K562 (cell line): ENCODE measurements around the gene ZBTB16. TPM values are rescaled to one million over a fixed set of nuclear protein-coding genes. Genes with fewer than 3 reads are reported as not detected.

ENCODE experiments used
- ATAC-seq: fragments of 200-7000 bp; cut with Tn5 transposase; 3 replicates; pipeline ENCODE4 v1.9.1; 2020; ENCODE audit warnings: moderate library complexity
- BruUV-seq: library from RNA; stranded (reverse); fragments of 400-500 nt; replicated peaks from 2 replicates; lab custom pipeline; 2021; lab: Mats Ljungman, UMichigan
- CTCF ChIA-PET: fragments of 300-600 bp; formaldehyde crosslinking; extraction: SDS; loops from one replicate; lab custom pipeline; 2021; ENCODE audit warnings: low intra/inter-chr PET ratio; lab: Yijun Ruan, JAX
- POLR2A ChIA-PET: fragments of 300-600, 350-650 bp; sonication (Branson Sonifier 250); formaldehyde crosslinking; extraction: SDS; loops from one replicate; lab custom pipeline; 2021; ENCODE audit warnings: antibody characterized with exemption, inconsistent platforms; lab: Yijun Ruan, JAX
- DNase-seq, 4 experiments: peaks; one replicate each; pipeline versions ENCODE4 v3.0.0 to v3.0.0-alpha.2; 2011 to 2018; ENCODE audit warnings: low spot score in 3 of 4, mixed read lengths in 3 of 4; ENCODE audit errors: extremely low read depth in 1 of 4
- FAIRE-seq: peaks from 2 replicates; lab custom pipeline; 2011; peaks lifted over from hg19 to GRCh38; lab: Jason Lieb, UNC
- H2AFZ ChIP-seq: 2 replicates; pipeline ENCODE4 v1.6.0; 2011; ENCODE audit warnings: low read depth, low read length, control low read depth, inconsistent platforms
- H3K27ac ChIP-seq: fragments of 200-600 bp; 3 replicates; pipeline ENCODE4 v1.8.0; 2011; ENCODE audit warnings: low read depth, mild to moderate bottlenecking, control low read depth, inconsistent platforms, low read length, moderate library complexity, mixed read lengths; ENCODE audit errors: extremely low read depth
- H3K27me3 ChIP-seq, 2 experiments: fragments of 300-600 bp in 1 of 2; 2 replicates in 1 of 2; 3 replicates in 1 of 2; pipeline versions ENCODE4 v1.6.0 to v1.8.0; 2011; ENCODE audit warnings: inconsistent platforms in 2 of 2, low read length in 2 of 2, mild to moderate bottlenecking in 1 of 2, mixed read lengths in 1 of 2, moderate library complexity in 1 of 2; ENCODE audit not compliant: control insufficient read depth in 2 of 2, insufficient read depth in 2 of 2
- H3K36me3 ChIP-seq: fragments of 300-600 bp; 3 replicates; pipeline ENCODE4 v1.8.0; 2011; ENCODE audit warnings: mild to moderate bottlenecking, low read length, inconsistent platforms; ENCODE audit not compliant: control insufficient read depth, insufficient read depth
- H3K4me1 ChIP-seq, 2 experiments: fragments of 200-600 bp in 1 of 2; replicated peaks in 1 of 2; 2 replicates in 1 of 2; 3 replicates in 1 of 2; pipeline versions ENCODE4 v1.5.1 to v1.8.0; 2011; ENCODE audit warnings: inconsistent platforms in 2 of 2, low read length in 2 of 2, mild to moderate bottlenecking in 1 of 2, mixed read lengths in 1 of 2, moderate library complexity in 1 of 2; ENCODE audit not compliant: control insufficient read depth in 2 of 2, insufficient read depth in 2 of 2
- H3K4me2 ChIP-seq: 2 replicates; pipeline ENCODE4 v1.6.1; 2011; ENCODE audit warnings: low read length, control low read depth, inconsistent platforms, mixed read lengths; ENCODE audit not compliant: insufficient read depth
- H3K4me3 ChIP-seq: fragments of 200-600 bp; sonication (generic), shearing (Covaris generic); 2 replicates; pipeline ENCODE4 v1.5.1; 2016; ENCODE audit warnings: control low read depth, inconsistent platforms
- H3K79me2 ChIP-seq: fragments of 200-600 bp; 3 replicates; pipeline ENCODE4 v1.8.0; 2011; ENCODE audit warnings: low read length, inconsistent platforms; ENCODE audit not compliant: control insufficient read depth, insufficient read depth
- H3K9ac ChIP-seq, 2 experiments: 2 replicates each; pipeline versions ENCODE4 v1.6.0 to v1.6.1; 2011; ENCODE audit warnings: low read depth in 2 of 2, low read length in 2 of 2, control low read depth in 1 of 2, inconsistent platforms in 1 of 2, mild to moderate bottlenecking in 1 of 2, mixed read lengths in 1 of 2; ENCODE audit not compliant: insufficient read depth in 1 of 2
- H3K9me1 ChIP-seq: one replicate; pipeline ENCODE4 v1.6.0; 2011; ENCODE audit warnings: inconsistent platforms, mild to moderate bottlenecking, low read length, moderate library complexity; ENCODE audit not compliant: control insufficient read depth, insufficient read depth
- H3K9me3 ChIP-seq: replicated peaks from 2 replicates; pipeline ENCODE4 v1.5.1; 2011; ENCODE audit warnings: low read depth, low read length, inconsistent platforms; ENCODE audit not compliant: control insufficient read depth, insufficient read depth
- H4K20me1 ChIP-seq: replicated peaks from 2 replicates; pipeline ENCODE4 v1.6.1; 2011; ENCODE audit warnings: low read length, inconsistent platforms, mixed read lengths; ENCODE audit not compliant: control insufficient read depth, insufficient read depth
- KLF10 ChIP-seq: fragments of 250-450 bp; sonication (Bioruptor Pico); IDR thresholded peaks from 2 replicates; pipeline ENCODE4 v1.6.1; 2021; ENCODE audit warnings: matching md5 sums
- MLLT1 ChIP-seq, 2 experiments: fragments of 450-650 bp; IDR thresholded peaks; 2 replicates each; pipeline ENCODE4 v1.6.1; 2016
- ZNF347 ChIP-seq: fragments of 450-650 bp; formaldehyde crosslinking; IDR thresholded peaks from 2 replicates; pipeline ENCODE4 v1.4.0; 2020; ENCODE audit warnings: low read depth, mild to moderate bottlenecking, moderate library complexity
- ZNF518B ChIP-seq: fragments of 250-450 bp; sonication (Bioruptor Pico); IDR thresholded peaks from 2 replicates; pipeline ENCODE4 v1.5.0; 2021; ENCODE audit warnings: mild to moderate bottlenecking, moderate library complexity
- ZNF639 ChIP-seq, 2 experiments: fragments of 200-800 bp in 1 of 2; sonication (Bioruptor generic) in 1 of 2; sonication (generic) in 1 of 2; formaldehyde crosslinking in 1 of 2; IDR thresholded peaks in 1 of 2; conservative IDR thresholded peaks in 1 of 2; 2 replicates each; pipeline versions ENCODE4 v1.5.0 to v1.6.1; 2016 to 2020; ENCODE audit warnings: missing compliant biosample characterization in 1 of 2, missing genetic modification characterization in 1 of 2, missing genetic modification reagents in 1 of 2
- WGBS: fragments of 100-300 bp; shearing (Covaris generic); methylation state at CpG from one replicate; pipeline ENCODE4 v1.1.6; 2016; ENCODE audit warnings: low coverage, mixed read lengths; ENCODE audit not compliant: insufficient coverage; ENCODE audit errors: missing lambda C conversion rate; 5-methylcytosine and 5-hydroxymethylcytosine counted together
- in situ Hi-C: fragments of 300-500 bp; cut with MboI; formaldehyde crosslinking; loops from 4 replicates; pipeline ENCODE4 v1.15.0; 2018; ENCODE audit warnings: inconsistent platforms, mixed read lengths
- intact Hi-C: fragments of 100-400 bp; cut with micrococcal nuclease; formaldehyde crosslinking; loops from 2 replicates; pipeline ENCODE4 v1.14.2; 2022
- polyA plus RNA-seq, 8 experiments: library from polyadenylated mRNA; depleted of rRNA in 4 of 8; stranded (reverse) in 5 of 8; unstranded in 3 of 8; fragments of >200 nt; fragmentation: Nextera tagmentation in 2 of 8; fragmentation: Illumina TruSeq in 1 of 8; extraction: Ambion mirVana in 2 of 8; extraction: Trizol in 1 of 8; gene quantifications; 2 replicates each; pipeline versions ENCODE4 v1.2.1 to v1.2.3, GENCODE V29; 2011 to 2014; ENCODE audit warnings: inconsistent platforms in 1 of 8, missing spikeins in 1 of 8
- total RNA-seq, 7 experiments: library from RNA; depleted of rRNA in 6 of 7; stranded (reverse); fragments of >200 nt in 6 of 7; fragmentation: Illumina TruSeq in 2 of 7; extraction: Trizol in 2 of 7; gene quantifications; 2 replicates each; pipeline versions ENCODE4 v1.2.1 to v1.2.3, GENCODE V29; 2011 to 2021; ENCODE audit warnings: low replicate concordance in 1 of 7

Gene ZBTB16
- total and polyA plus RNA-seq, 9 of the 15 experiments (the other 6 are each of a cell fraction or from before 2014, with no cell fraction given) = 0.06 to 0.40 (median 0.24) TPM; not detected in 4

- BruUV-seq = no TSS peak
- TF ChIP-seq ZNF639 (CRISPR knock-in tag; conservative IDR thresholded peaks at IDR 0.05 in 1 of 2, IDR thresholded peaks at IDR 0.05 in 1 of 2) = peak in 1 of 2 experiments; percentile 82; a peak in 2 of 4 replicates
- TF ChIP-seq MLLT1 (IDR thresholded peaks at IDR 0.05) = peak; percentile 69 to 98; a peak in 2 of 4 replicates
- no peak for TF ChIP-seq ZNF347
- no peak for TF ChIP-seq ZNF518B (CRISPR knock-in tag)
- no peak for TF ChIP-seq KLF10 (CRISPR knock-in tag)
Observed at GRCh38 chr11:114215871-114216795, 156.6 kb downstream of the ZBTB16 start.

More at GRCh38 chr11:114215871-114216795, 156.6 kb downstream of the ZBTB16 start:
- CTCF ChIA-PET = no interaction called here
- in situ Hi-C loops (no loop called here), intact Hi-C loops (loop anchor here (5.0 kb wide), 2 partner anchors 36 to 549 kb away; no protein-coding TSS in a partner anchor)
- peak overlapping the region; percentile 95 for H3K27ac ChIP-seq
- H2AFZ ChIP-seq = peak overlapping the region; percentile 77
- no peaks in the 10 kb centered on the region for H3K36me3 ChIP-seq
- FAIRE-seq (peak; percentile 98), DNase-seq (peak; percentile 83 to 97 (median 89)), ATAC-seq (peak; percentile 91)
- no peaks in the 10 kb centered on the region for H3K9me1 ChIP-seq
- H4K20me1 ChIP-seq = no peaks in the 10 kb centered on the region; the same call in 1 of the 2 replicates
- peaks cover 4% of the 10 kb centered on the region for H3K9me3 ChIP-seq
- 2% methylated on average over 6 of the region's 6 CpGs for whole genome bisulfite sequencing
- H3K4me3 ChIP-seq = peak overlapping the region; percentile 7; the same call in 1 of the 2 replicates
- no peaks in the 10 kb centered on the region for H3K79me2 ChIP-seq
- no peaks in the 10 kb centered on the region for H3K27me3 ChIP-seq
- peak overlapping the region; percentile 3 to 71; a peak in 3 of 4 replicates for H3K9ac ChIP-seq
- H3K4me1 ChIP-seq = peaks cover 40 to 78% of the 10 kb centered on the region in 2 experiments
- H3K4me2 ChIP-seq = peak overlapping the region; percentile 84
- POLR2A ChIA-PET = interaction anchor here (1.1 to 1.7 kb wide), 7 partner anchors 9 to 68 kb away, joined by 3 to 8 read pairs (median 5); no protein-coding TSS in a partner anchor
